IPS-18c (cell line): Measurements from ENCODE around the gene RTKN2.

Experiments used
- H3K4me3 ChIP-seq: 2 replicates; pipeline ENCODE4 v1.7.0; 2013; ENCODE audit warnings: low read depth, mild to moderate bottlenecking, low read length, moderate library complexity; ENCODE audit not compliant: insufficient read depth
- H3K9me3 ChIP-seq: one replicate; pipeline ENCODE4 v1.6.1; 2013; ENCODE audit warnings: mild to moderate bottlenecking, low read length, moderate library complexity; ENCODE audit not compliant: control insufficient read depth, insufficient read depth

Gene RTKN2

GRCh38 chr10:62237966-62238365, 30.7 kb downstream of the RTKN2 start:
- Histone ChIP-seq H3K9me3 (no peaks in the 10 kb centered on the region), H3K4me3 (no peak overlapping the region)

GRCh38 chr10:62237506-62237905, 31.1 kb downstream of the RTKN2 start:
- no peaks in the 10 kb centered on the region for H3K9me3 ChIP-seq
- H3K4me3 ChIP-seq, result no peak overlapping the region

GRCh38 chr10:62234077-62234605, 34.5 kb downstream of the RTKN2 start:
- no peaks in the 10 kb centered on the region for H3K9me3 ChIP-seq
- no peak overlapping the region for H3K4me3 ChIP-seq

- Histone ChIP-seq H3K9me3 (no peaks in the 10 kb centered on the region), H3K4me3 (no peak overlapping the region)
Measured at GRCh38 chr10:62233356-62234076, 35.1 kb downstream of the RTKN2 start.

- H3K4me3 ChIP-seq, result no peak overlapping the region
- H3K9me3 ChIP-seq, result no peaks in the 10 kb centered on the region
Measured at GRCh38 chr10:62231805-62232204, 36.8 kb downstream of the RTKN2 start.

GRCh38 chr10:62231371-62231770, 37.3 kb downstream of the RTKN2 start:
- H3K9me3 ChIP-seq, result no peaks in the 10 kb centered on the region
- H3K4me3 ChIP-seq, result no peak overlapping the region

GRCh38 chr10:62230344-62231121, 38.1 kb downstream of the RTKN2 start:
- no peaks in the 10 kb centered on the region for H3K9me3 ChIP-seq
- no peak overlapping the region for H3K4me3 ChIP-seq

GRCh38 chr10:62225362-62225761, 43.3 kb downstream of the RTKN2 start:
- Histone ChIP-seq H3K4me3 (no peak overlapping the region), H3K9me3 (no peaks in the 10 kb centered on the region)

GRCh38 chr10:62224606-62225005, 44.0 kb downstream of the RTKN2 start:
- H3K9me3 ChIP-seq, result no peaks in the 10 kb centered on the region
- H3K4me3 ChIP-seq, result no peak overlapping the region

GRCh38 chr10:62217683-62218082, 51.0 kb downstream of the RTKN2 start:
- Histone ChIP-seq H3K9me3 (no peaks in the 10 kb centered on the region), H3K4me3 (no peak overlapping the region)

GRCh38 chr10:62214364-62214874, 54.2 kb downstream of the RTKN2 start:
- Histone ChIP-seq H3K9me3 (no peaks in the 10 kb centered on the region), H3K4me3 (no peak overlapping the region)

- H3K9me3 ChIP-seq, result no peaks in the 10 kb centered on the region
Measured at GRCh38 chr10:62205750-62206399, 62.8 kb downstream of the RTKN2 start.

GRCh38 chr10:62199584-62199983, 69.1 kb downstream of the RTKN2 start:
- no peaks in the 10 kb centered on the region for H3K9me3 ChIP-seq

More at GRCh38 chr10:62205750-62206399, 62.8 kb downstream of the RTKN2 start:
- H3K4me3 ChIP-seq, result no peak overlapping the region

GRCh38 chr10:62196528-62196927, 72.1 kb downstream of the RTKN2 start:
- H3K4me3 ChIP-seq, result no peak overlapping the region
- H3K9me3 ChIP-seq, result no peaks in the 10 kb centered on the region

More at GRCh38 chr10:62199584-62199983, 69.1 kb downstream of the RTKN2 start:
- no peak overlapping the region for H3K4me3 ChIP-seq

- H3K9me3 ChIP-seq, result no peaks in the 10 kb centered on the region
- H3K4me3 ChIP-seq, result no peak overlapping the region
Measured at GRCh38 chr10:62195675-62195926, 73.0 kb downstream of the RTKN2 start.

GRCh38 chr10:62194924-62195674, 73.5 kb downstream of the RTKN2 start:
- Histone ChIP-seq H3K4me3 (no peak overlapping the region), H3K9me3 (no peaks in the 10 kb centered on the region)

- Histone ChIP-seq H3K4me3 (no peak overlapping the region), H3K9me3 (no peaks in the 10 kb centered on the region)
Measured at GRCh38 chr10:62193479-62193878, 75.2 kb downstream of the RTKN2 start.
